GM12874 (cell line): ENCODE measurements around the gene SELENON.

Source experiments
- CTCF ChIP-seq: IDR thresholded peaks from 2 replicates; pipeline ENCODE4 v1.5.1; 2011; ENCODE audit warnings: low read depth, mild to moderate bottlenecking, control low read depth, low read length, moderate library complexity; ENCODE audit not compliant: insufficient read depth

SELENON gene

GRCh38 chr1:25858906-25859789 lies 59.2 kb downstream of the SELENON start, which contains the start of gene AUNIP:
AUNIP (minus strand) TSS chr1:25859457; CDS start chr1:25859357, 100 bp downstream.
- TF ChIP-seq CTCF, result no peak

- TF ChIP-seq CTCF, result no peak
Observed at GRCh38 chr1:25861316-25862286, 61.6 kb downstream of the SELENON start.

- TF ChIP-seq CTCF, result no peak
Observed at GRCh38 chr1:25862785-25863485, 62.9 kb downstream of the SELENON start.

- TF ChIP-seq CTCF, result no peak
Observed at GRCh38 chr1:25863486-25864262, 63.7 kb downstream of the SELENON start.

- no peak for TF ChIP-seq CTCF
Observed at GRCh38 chr1:25864434-25864833, 64.4 kb downstream of the SELENON start.

GRCh38 chr1:25866288-25866687 lies 66.3 kb downstream of the SELENON start:
- no peak for TF ChIP-seq CTCF
